Measurements from ENCODE around the gene VMA21.

Gene VMA21

GRCh38 chrX:151419782-151420181, 22.8 kb downstream of the VMA21 start:
- H3K18ac ChIP-seq (ENCODE audit: low read length) = no peak overlapping the region
- H3K4me3 ChIP-seq (ENCODE audit: low read length in 2 of 2) = no peak overlapping the region
- no peak for DNase-seq (ENCODE audit: low spot score)
- no peak overlapping the region for H2BK5ac ChIP-seq (ENCODE audit: low read length)
- H3K23ac ChIP-seq (ENCODE audit: low read depth, low read length, poor library complexity) = no peak overlapping the region
- H4K8ac ChIP-seq (ENCODE audit: low read depth, low read length) = no peak overlapping the region
- no peak overlapping the region for H2AFZ ChIP-seq (ENCODE audit: low read length)
- H3K14ac ChIP-seq (ENCODE audit: low read length) = no peak overlapping the region
- H3K27me3 ChIP-seq (ENCODE audit: control insufficient read depth in 3 of 3, insufficient read depth in 3 of 3, low read depth in 1 of 3, low read length in 3 of 3) = no peaks in the 10 kb centered on the region
- no peak overlapping the region for H2BK12ac ChIP-seq (ENCODE audit: low read length)
- H3K27ac ChIP-seq (replicated peaks; ENCODE audit: low read length) = no peak overlapping the region
- peaks cover 3 to 6% of the 10 kb centered on the region in 2 donors for H3K4me1 ChIP-seq (ENCODE audit: control insufficient read depth in 2 of 2, insufficient read depth in 1 of 2, low read depth in 1 of 2, low read length in 2 of 2)
- peaks cover 0 to 1% of the 10 kb centered on the region in 2 donors for H3K9me3 ChIP-seq (replicated peaks in 1 of 2; ENCODE audit: control insufficient read depth in 2 of 2, insufficient read depth in 1 of 2, low read depth in 1 of 2, low read length in 2 of 2)
- no peak overlapping the region for H4K91ac ChIP-seq (ENCODE audit: low read depth, low read length, poor library complexity)
- H2BK15ac ChIP-seq (ENCODE audit: low read length) = no peak overlapping the region
- peaks cover 2% of the 10 kb centered on the region for H3K79me1 ChIP-seq (ENCODE audit: low read depth, low read length)
- no peaks in the 10 kb centered on the region for H3K36me3 ChIP-seq (replicated peaks in 1 of 2; ENCODE audit: control insufficient read depth in 2 of 2, insufficient read depth in 2 of 2, low read length in 2 of 2)
- H3K4me2 ChIP-seq (ENCODE audit: insufficient read depth, low read length, poor library complexity, severe bottlenecking) = no peak overlapping the region
- H3K4ac ChIP-seq (ENCODE audit: low read length) = no peak overlapping the region
- no CpG with 5 or more reads among the region's 3 CpGs for WGBS, 2 donors (ENCODE audit: extremely low coverage in 2 of 2, insufficient read length in 2 of 2, insufficient replicate concordance in 1 of 2)
- no peak overlapping the region for H3K9ac ChIP-seq (ENCODE audit: low read depth, low read length, poor library complexity)
- H2BK120ac ChIP-seq (ENCODE audit: low read depth, low read length) = no peak overlapping the region
- H2AK5ac ChIP-seq (ENCODE audit: low read depth, low read length) = no peak overlapping the region

- no peak overlapping the region for H3K4ac ChIP-seq (ENCODE audit: low read length)
- no peak overlapping the region for H3K18ac ChIP-seq (ENCODE audit: low read length)
- no peak for DNase-seq (ENCODE audit: low spot score)
- H2AFZ ChIP-seq (ENCODE audit: low read length) = no peak overlapping the region
- no peak overlapping the region for H2BK15ac ChIP-seq (ENCODE audit: low read length)
- H3K4me1 ChIP-seq (ENCODE audit: control insufficient read depth in 2 of 2, insufficient read depth in 1 of 2, low read depth in 1 of 2, low read length in 2 of 2) = peaks cover 0 to 3% of the 10 kb centered on the region in 2 donors
- no peak overlapping the region for H3K23ac ChIP-seq (ENCODE audit: low read depth, low read length, poor library complexity)
- H4K91ac ChIP-seq (ENCODE audit: low read depth, low read length, poor library complexity) = no peak overlapping the region
- no peak overlapping the region for H3K9ac ChIP-seq (ENCODE audit: low read depth, low read length, poor library complexity)
- no peaks in the 10 kb centered on the region for H3K9me3 ChIP-seq (replicated peaks in 1 of 2; ENCODE audit: control insufficient read depth in 2 of 2, insufficient read depth in 1 of 2, low read depth in 1 of 2, low read length in 2 of 2)
- H3K79me1 ChIP-seq (ENCODE audit: low read depth, low read length) = peaks cover 2% of the 10 kb centered on the region
- WGBS, 2 donors (ENCODE audit: extremely low coverage in 2 of 2, insufficient read length in 2 of 2, insufficient replicate concordance in 1 of 2) = no CpG with 5 or more reads among the region's 2 CpGs
- H3K14ac ChIP-seq (ENCODE audit: low read length) = no peak overlapping the region
- no peak overlapping the region for H3K27ac ChIP-seq (replicated peaks; ENCODE audit: low read length)
- H2BK120ac ChIP-seq (ENCODE audit: low read depth, low read length) = no peak overlapping the region
- H2BK12ac ChIP-seq (ENCODE audit: low read length) = no peak overlapping the region
- H3K4me3 ChIP-seq (ENCODE audit: low read length in 2 of 2) = no peak overlapping the region
- no peaks in the 10 kb centered on the region for H3K27me3 ChIP-seq (ENCODE audit: control insufficient read depth in 3 of 3, insufficient read depth in 3 of 3, low read depth in 1 of 3, low read length in 3 of 3)
- H4K8ac ChIP-seq (ENCODE audit: low read depth, low read length) = no peak overlapping the region
- no peak overlapping the region for H2BK5ac ChIP-seq (ENCODE audit: low read length)
- no peak overlapping the region for H3K4me2 ChIP-seq (ENCODE audit: insufficient read depth, low read length, poor library complexity, severe bottlenecking)
- H2AK5ac ChIP-seq (ENCODE audit: low read depth, low read length) = no peak overlapping the region
- no peaks in the 10 kb centered on the region for H3K36me3 ChIP-seq (replicated peaks in 1 of 2; ENCODE audit: control insufficient read depth in 2 of 2, insufficient read depth in 2 of 2, low read length in 2 of 2)
Observed at GRCh38 chrX:151424505-151424904, 27.5 kb downstream of the VMA21 start.

GRCh38 chrX:151448509-151448908, 51.5 kb downstream of the VMA21 start:
- Histone ChIP-seq H3K4me3 (ENCODE audit: low read length in 2 of 2) (no peak overlapping the region), H3K4me2 (ENCODE audit: insufficient read depth, low read length, poor library complexity, severe bottlenecking) (no peak overlapping the region), H4K91ac (ENCODE audit: low read depth, low read length, poor library complexity) (no peak overlapping the region), H3K18ac (ENCODE audit: low read length) (no peak overlapping the region), H2AFZ (ENCODE audit: low read length) (no peak overlapping the region), H3K27me3 (ENCODE audit: control insufficient read depth in 3 of 3, insufficient read depth in 3 of 3, low read depth in 1 of 3, low read length in 3 of 3) (no peaks in the 10 kb centered on the region), H2BK15ac (ENCODE audit: low read length) (no peak overlapping the region), H3K9me3 (replicated peaks in 1 of 2; ENCODE audit: control insufficient read depth in 2 of 2, insufficient read depth in 1 of 2, low read depth in 1 of 2, low read length in 2 of 2) (no peaks in the 10 kb centered on the region), H4K8ac (ENCODE audit: low read depth, low read length) (no peak overlapping the region), H3K4ac (ENCODE audit: low read length) (no peak overlapping the region), H3K36me3 (replicated peaks in 1 of 2; ENCODE audit: control insufficient read depth in 2 of 2, insufficient read depth in 2 of 2, low read length in 2 of 2) (no peaks in the 10 kb centered on the region), H3K4me1 (ENCODE audit: control insufficient read depth in 2 of 2, insufficient read depth in 1 of 2, low read depth in 1 of 2, low read length in 2 of 2) (no peaks in the 10 kb centered on the region), H2AK5ac (ENCODE audit: low read depth, low read length) (no peak overlapping the region), H2BK120ac (ENCODE audit: low read depth, low read length) (no peak overlapping the region), H2BK5ac (ENCODE audit: low read length) (no peak overlapping the region), H3K14ac (ENCODE audit: low read length) (no peak overlapping the region), H3K9ac (ENCODE audit: low read depth, low read length, poor library complexity) (no peak overlapping the region), H3K79me1 (ENCODE audit: low read depth, low read length) (no peaks in the 10 kb centered on the region), H3K23ac (ENCODE audit: low read depth, low read length, poor library complexity) (no peak overlapping the region), H3K27ac (replicated peaks; ENCODE audit: low read length) (no peak overlapping the region), H2BK12ac (ENCODE audit: low read length) (no peak overlapping the region)
- no peak for DNase-seq (ENCODE audit: low spot score)
- WGBS, 2 donors (ENCODE audit: extremely low coverage in 2 of 2, insufficient read length in 2 of 2, insufficient replicate concordance in 1 of 2) = no CpG with 5 or more reads among the region's 1 CpG

- Histone ChIP-seq H2BK12ac (ENCODE audit: low read length) (no peak overlapping the region), H3K36me3 (replicated peaks in 1 of 2; ENCODE audit: control insufficient read depth in 2 of 2, insufficient read depth in 2 of 2, low read length in 2 of 2) (no peaks in the 10 kb centered on the region), H3K27me3 (ENCODE audit: control insufficient read depth in 3 of 3, insufficient read depth in 3 of 3, low read depth in 1 of 3, low read length in 3 of 3) (no peaks in the 10 kb centered on the region), H3K9ac (ENCODE audit: low read depth, low read length, poor library complexity) (no peak overlapping the region), H2BK15ac (ENCODE audit: low read length) (no peak overlapping the region), H2BK5ac (ENCODE audit: low read length) (no peak overlapping the region), H4K8ac (ENCODE audit: low read depth, low read length) (no peak overlapping the region), H4K91ac (ENCODE audit: low read depth, low read length, poor library complexity) (no peak overlapping the region), H3K79me1 (ENCODE audit: low read depth, low read length) (no peaks in the 10 kb centered on the region), H3K23ac (ENCODE audit: low read depth, low read length, poor library complexity) (no peak overlapping the region), H3K18ac (ENCODE audit: low read length) (no peak overlapping the region), H3K4ac (ENCODE audit: low read length) (no peak overlapping the region), H2AK5ac (ENCODE audit: low read depth, low read length) (no peak overlapping the region), H3K4me2 (ENCODE audit: insufficient read depth, low read length, poor library complexity, severe bottlenecking) (no peak overlapping the region), H2BK120ac (ENCODE audit: low read depth, low read length) (no peak overlapping the region), H3K14ac (ENCODE audit: low read length) (no peak overlapping the region), H2AFZ (ENCODE audit: low read length) (no peak overlapping the region), H3K4me1 (ENCODE audit: control insufficient read depth in 2 of 2, insufficient read depth in 1 of 2, low read depth in 1 of 2, low read length in 2 of 2) (no peaks in the 10 kb centered on the region), H3K27ac (replicated peaks; ENCODE audit: low read length) (no peak overlapping the region), H3K4me3 (ENCODE audit: low read length in 2 of 2) (no peak overlapping the region), H3K9me3 (replicated peaks in 1 of 2; ENCODE audit: control insufficient read depth in 2 of 2, insufficient read depth in 1 of 2, low read depth in 1 of 2, low read length in 2 of 2) (no peaks in the 10 kb centered on the region)
- no peak for DNase-seq (ENCODE audit: low spot score)
- WGBS, 2 donors (ENCODE audit: extremely low coverage in 2 of 2, insufficient read length in 2 of 2, insufficient replicate concordance in 1 of 2) = no CpG with 5 or more reads among the region's 1 CpG
Observed at GRCh38 chrX:151458824-151459223, 61.8 kb downstream of the VMA21 start.
